MM.1S (cell line): ENCODE data around the gene CD58.

Experiments used
- EZH2 ChIP-seq: fragments of 300-600 bp; sonication (generic); optimal IDR thresholded peaks from 2 replicates; pipeline ENCODE3; 2017; ENCODE audit warnings: low read depth, mild to moderate bottlenecking, antibody characterized with exemption, low read length, mixed read lengths
- TF ChIP-seq, protein P1 (sequence below): fragments of 300-600 bp; sonication (generic); IDR thresholded peaks from 2 replicates; pipeline ENCODE4 v1.5.1; 2016; ENCODE audit warnings: antibody characterized with exemption, low read length, mixed read lengths

GRCh38 chr1:116528329-116529083 is 42.3 kb downstream of the CD58 start:
- TF ChIP-seq, protein P1, sequence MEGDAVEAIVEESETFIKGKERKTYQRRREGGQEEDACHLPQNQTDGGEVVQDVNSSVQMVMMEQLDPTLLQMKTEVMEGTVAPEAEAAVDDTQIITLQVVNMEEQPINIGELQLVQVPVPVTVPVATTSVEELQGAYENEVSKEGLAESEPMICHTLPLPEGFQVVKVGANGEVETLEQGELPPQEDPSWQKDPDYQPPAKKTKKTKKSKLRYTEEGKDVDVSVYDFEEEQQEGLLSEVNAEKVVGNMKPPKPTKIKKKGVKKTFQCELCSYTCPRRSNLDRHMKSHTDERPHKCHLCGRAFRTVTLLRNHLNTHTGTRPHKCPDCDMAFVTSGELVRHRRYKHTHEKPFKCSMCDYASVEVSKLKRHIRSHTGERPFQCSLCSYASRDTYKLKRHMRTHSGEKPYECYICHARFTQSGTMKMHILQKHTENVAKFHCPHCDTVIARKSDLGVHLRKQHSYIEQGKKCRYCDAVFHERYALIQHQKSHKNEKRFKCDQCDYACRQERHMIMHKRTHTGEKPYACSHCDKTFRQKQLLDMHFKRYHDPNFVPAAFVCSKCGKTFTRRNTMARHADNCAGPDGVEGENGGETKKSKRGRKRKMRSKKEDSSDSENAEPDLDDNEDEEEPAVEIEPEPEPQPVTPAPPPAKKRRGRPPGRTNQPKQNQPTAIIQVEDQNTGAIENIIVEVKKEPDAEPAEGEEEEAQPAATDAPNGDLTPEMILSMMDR = no peak
- TF ChIP-seq EZH2 = no peak
